GM23338 (cell line): ENCODE measurements around the gene ZNF609. TPM values are rescaled to one million over a fixed set of nuclear protein-coding genes. Genes with fewer than 3 reads are reported as not detected.

ENCODE experiments used
- ATAC-seq: fragments of 200-7000 bp; cut with Tn5 transposase; 3 replicates; pipeline ENCODE4 v1.9.1; 2020
- DNase-seq: peaks from one replicate; pipeline ENCODE4 v3.0.0-alpha.2; 2015; ENCODE audit warnings: low spot score
- H2AFZ ChIP-seq: fragments of 200-600 bp; sonication (generic); 2 replicates; pipeline ENCODE4 v1.8.0; 2016; ENCODE audit warnings: antibody characterized with exemption, mild to moderate bottlenecking, moderate library complexity
- H3F3A ChIP-seq: fragments of 200-600 bp; sonication (generic); replicated peaks from 2 replicates; pipeline ENCODE4 v1.8.0; 2017; ENCODE audit warnings: antibody characterized with exemption, mixed run types, low read depth
- H3K27ac ChIP-seq: fragments of 200-600 bp; sonication (generic); 2 replicates; pipeline ENCODE4 v1.6.1; 2016; ENCODE audit warnings: low read depth
- H3K27me3 ChIP-seq: fragments of 200-600 bp; sonication (generic); 2 replicates; pipeline ENCODE4 v1.8.0; 2016; ENCODE audit warnings: mild to moderate bottlenecking, mixed run types, moderate library complexity; ENCODE audit not compliant: insufficient read depth
- H3K36me3 ChIP-seq: fragments of 200-600 bp; sonication (generic); 2 replicates; pipeline ENCODE4 v1.8.0; 2016; ENCODE audit warnings: mild to moderate bottlenecking; ENCODE audit not compliant: insufficient read depth
- H3K4me1 ChIP-seq: fragments of 200-600 bp; sonication (generic); 2 replicates; pipeline ENCODE4 v1.8.0; 2016; ENCODE audit warnings: mild to moderate bottlenecking, moderate library complexity; ENCODE audit not compliant: insufficient read depth
- H3K4me2 ChIP-seq: fragments of 200-600 bp; sonication (generic); 2 replicates; pipeline ENCODE4 v1.7.1; 2017; ENCODE audit warnings: mixed run types
- H3K4me3 ChIP-seq: fragments of 200-600 bp; sonication (generic); 2 replicates; pipeline ENCODE4 v1.6.1; 2016; ENCODE audit warnings: mixed run types
- H3K79me2 ChIP-seq: fragments of 200-600 bp; sonication (generic); replicated peaks from 2 replicates; pipeline ENCODE4 v1.8.0; 2017; ENCODE audit warnings: mild to moderate bottlenecking; ENCODE audit not compliant: insufficient read depth
- H3K9me2 ChIP-seq: fragments of 200-600 bp; sonication (generic); 2 replicates; pipeline ENCODE4 v1.8.0; 2017; ENCODE audit not compliant: insufficient read depth
- H4K20me1 ChIP-seq: fragments of 200-600 bp; sonication (generic); replicated peaks from 2 replicates; pipeline ENCODE4 v1.8.0; 2017; ENCODE audit warnings: mild to moderate bottlenecking; ENCODE audit not compliant: insufficient read depth
- H3K27ac Mint-ChIP-seq: 2 replicates; pipeline ENCODE4 v1.8.0; 2020; ENCODE audit warnings: inconsistent platforms, mild to moderate bottlenecking, moderate library complexity, mixed read lengths
- H3K27me3 Mint-ChIP-seq: 3 replicates; pipeline ENCODE4 v1.8.0; 2022; ENCODE audit warnings: low read depth, mild to moderate bottlenecking, moderate library complexity, mixed read lengths, inconsistent platforms; ENCODE audit not compliant: insufficient read depth, poor library complexity
- H3K36me3 Mint-ChIP-seq: 3 replicates; pipeline ENCODE4 v1.8.0; 2021; ENCODE audit warnings: low read depth, mild to moderate bottlenecking, inconsistent platforms, moderate library complexity, mixed read lengths
- H3K4me1 Mint-ChIP-seq: 3 replicates; pipeline ENCODE4 v1.8.0; 2020; ENCODE audit warnings: mild to moderate bottlenecking, inconsistent platforms, mixed read lengths
- H3K4me3 Mint-ChIP-seq: 3 replicates; pipeline ENCODE4 v1.8.0; 2021; ENCODE audit warnings: moderate library complexity, mild to moderate bottlenecking, inconsistent platforms, mixed read lengths
- H3K9me3 Mint-ChIP-seq: 3 replicates; pipeline ENCODE4 v1.8.0; 2020; ENCODE audit warnings: moderate library complexity, mild to moderate bottlenecking, inconsistent platforms, mixed read lengths
- CREB1 ChIP-seq: fragments of 250-450 bp; sonication (Bioruptor Pico); IDR thresholded peaks from 2 replicates; pipeline ENCODE4 v1.5.0; 2020; ENCODE audit warnings: low read depth, mild to moderate bottlenecking, moderate library complexity
- EZH2 ChIP-seq: fragments of 200-600 bp; sonication (generic); IDR thresholded peaks from one replicate; pipeline ENCODE4 v1.8.0; 2017; ENCODE audit warnings: antibody characterized with exemption, mild to moderate bottlenecking, low read depth; ENCODE audit not compliant: unreplicated experiment
- EZH2phosphoT487 ChIP-seq: fragments of 200-600 bp; sonication (generic); IDR thresholded peaks from one replicate; pipeline ENCODE4 v1.8.1; 2018; ENCODE audit warnings: antibody characterized with exemption; ENCODE audit not compliant: unreplicated experiment
- JUNB ChIP-seq: IDR thresholded peaks from one replicate; pipeline ENCODE4 v1.6.1; 2016; ENCODE audit warnings: antibody characterized with exemption; ENCODE audit not compliant: unreplicated experiment
- NANOG ChIP-seq: IDR thresholded peaks from 2 replicates; pipeline ENCODE4 v1.6.1; 2016; ENCODE audit warnings: antibody characterized with exemption, borderline replicate concordance
- STAT1 ChIP-seq: IDR thresholded peaks from one replicate; pipeline ENCODE4 v1.6.1; 2016; ENCODE audit warnings: antibody characterized with exemption; ENCODE audit not compliant: unreplicated experiment
- ZNF331 ChIP-seq: fragments of 250-450 bp; sonication (Bioruptor Pico); IDR thresholded peaks from 2 replicates; pipeline ENCODE4 v1.5.0; 2020; ENCODE audit warnings: low read depth, mild to moderate bottlenecking, moderate library complexity
- polyA plus RNA-seq: library from polyadenylated mRNA; unstranded; fragments of >200 nt; fragmentation: Nextera tagmentation; extraction: Ambion mirVana; gene quantifications from 2 replicates; pipeline ENCODE4 v1.2.1, GENCODE V29; 2016
- total RNA-seq: library from RNA; depleted of rRNA; stranded (reverse); fragments of >200 nt; shearing (Covaris generic); gene quantifications from 2 replicates; pipeline ENCODE4 v1.2.3, GENCODE V29; 2014
- TF ChIP-seq, protein P1 (sequence below): IDR thresholded peaks from 2 replicates; pipeline ENCODE4 v1.6.1; 2016; ENCODE audit warnings: antibody characterized with exemption
- TF ChIP-seq, protein P2 (sequence below): fragments of 250-450 bp; sonication (Bioruptor Pico); IDR thresholded peaks from 2 replicates; pipeline ENCODE4 v1.5.0; 2020; ENCODE audit warnings: mild to moderate bottlenecking, moderate library complexity

The ZNF609 gene
- total and polyA plus RNA-seq, 2 experiments from 2014 or later, result 26.4 to 40.2 TPM

DNA sequence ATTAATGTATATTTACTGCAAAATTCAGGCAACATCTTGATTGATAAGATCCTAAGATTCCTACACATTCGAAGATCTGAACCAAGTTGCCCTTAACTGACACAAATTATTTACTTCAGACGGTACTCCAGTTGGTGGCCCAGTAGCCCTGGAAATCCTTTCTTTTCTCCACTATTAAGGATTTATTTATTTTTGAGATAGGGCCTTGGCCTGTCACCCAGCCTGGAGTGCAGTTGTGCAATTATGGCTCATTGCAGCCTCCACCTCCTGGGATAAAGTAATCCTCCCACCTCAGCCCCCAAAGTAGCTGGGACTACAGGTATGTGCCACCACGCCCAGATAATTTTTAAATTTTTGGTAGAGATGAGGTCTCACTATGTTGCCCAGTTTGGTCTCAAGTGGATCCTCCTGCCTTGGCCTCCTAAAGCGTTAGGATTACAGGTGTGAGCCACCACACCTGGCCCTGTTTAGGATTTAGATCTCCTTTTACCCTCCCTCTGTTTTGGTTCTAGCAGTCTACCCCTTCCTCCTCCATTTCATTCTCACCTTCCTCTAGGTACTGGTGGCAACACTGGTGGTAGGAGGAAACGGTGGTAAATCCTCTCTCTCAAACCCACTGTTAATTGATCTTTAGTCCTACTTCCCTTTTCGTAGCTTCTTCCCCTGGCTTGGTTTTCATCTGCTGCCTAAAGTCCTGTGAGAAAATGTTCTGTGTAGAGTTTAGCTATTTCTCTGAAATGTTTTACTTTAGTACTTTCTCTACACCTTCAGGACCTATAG is 12.7 kb upstream of the ZNF609 start:
- no peaks in the 10 kb centered on the region for H3K79me2 ChIP-seq
- no peaks in the 10 kb centered on the region for H3K9me2 ChIP-seq
- no peak overlapping the region for H2AFZ ChIP-seq
- no peak overlapping the region for H3K4me3 ChIP-seq
- no peak overlapping the region for H3K27ac ChIP-seq
- ATAC-seq (no peak), DNase-seq (no peak)
- Mint-ChIP-seq H3K4me3 (no peak overlapping the region), H3K4me1 (no peaks in the 10 kb centered on the region), H3K27me3 (no peaks in the 10 kb centered on the region), H3K9me3 (no peaks in the 10 kb centered on the region), H3K27ac (no peak overlapping the region), H3K36me3 (peaks cover 5% of the 10 kb centered on the region; the same call in 1 of the 3 replicates)
- H3K4me1 ChIP-seq, result no peaks in the 10 kb centered on the region
- no peaks in the 10 kb centered on the region for H3F3A ChIP-seq
- no peaks in the 10 kb centered on the region for H3K27me3 ChIP-seq
- no peaks in the 10 kb centered on the region for H3K36me3 ChIP-seq
- H3K4me2 ChIP-seq, result no peak overlapping the region
- H4K20me1 ChIP-seq, result no peaks in the 10 kb centered on the region; the same call in 1 of the 2 replicates
- TF ChIP-seq EZH2phosphoT487 (no peak), ZNF331 (no peak), NANOG (no peak), EZH2 (no peak), JUNB (no peak), CREB1 (CRISPR knock-in tag) (no peak), STAT1 (no peak)
- TF ChIP-seq, protein P1, sequence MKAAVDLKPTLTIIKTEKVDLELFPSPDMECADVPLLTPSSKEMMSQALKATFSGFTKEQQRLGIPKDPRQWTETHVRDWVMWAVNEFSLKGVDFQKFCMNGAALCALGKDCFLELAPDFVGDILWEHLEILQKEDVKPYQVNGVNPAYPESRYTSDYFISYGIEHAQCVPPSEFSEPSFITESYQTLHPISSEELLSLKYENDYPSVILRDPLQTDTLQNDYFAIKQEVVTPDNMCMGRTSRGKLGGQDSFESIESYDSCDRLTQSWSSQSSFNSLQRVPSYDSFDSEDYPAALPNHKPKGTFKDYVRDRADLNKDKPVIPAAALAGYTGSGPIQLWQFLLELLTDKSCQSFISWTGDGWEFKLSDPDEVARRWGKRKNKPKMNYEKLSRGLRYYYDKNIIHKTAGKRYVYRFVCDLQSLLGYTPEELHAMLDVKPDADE, result no peak
- TF ChIP-seq, protein P2, sequence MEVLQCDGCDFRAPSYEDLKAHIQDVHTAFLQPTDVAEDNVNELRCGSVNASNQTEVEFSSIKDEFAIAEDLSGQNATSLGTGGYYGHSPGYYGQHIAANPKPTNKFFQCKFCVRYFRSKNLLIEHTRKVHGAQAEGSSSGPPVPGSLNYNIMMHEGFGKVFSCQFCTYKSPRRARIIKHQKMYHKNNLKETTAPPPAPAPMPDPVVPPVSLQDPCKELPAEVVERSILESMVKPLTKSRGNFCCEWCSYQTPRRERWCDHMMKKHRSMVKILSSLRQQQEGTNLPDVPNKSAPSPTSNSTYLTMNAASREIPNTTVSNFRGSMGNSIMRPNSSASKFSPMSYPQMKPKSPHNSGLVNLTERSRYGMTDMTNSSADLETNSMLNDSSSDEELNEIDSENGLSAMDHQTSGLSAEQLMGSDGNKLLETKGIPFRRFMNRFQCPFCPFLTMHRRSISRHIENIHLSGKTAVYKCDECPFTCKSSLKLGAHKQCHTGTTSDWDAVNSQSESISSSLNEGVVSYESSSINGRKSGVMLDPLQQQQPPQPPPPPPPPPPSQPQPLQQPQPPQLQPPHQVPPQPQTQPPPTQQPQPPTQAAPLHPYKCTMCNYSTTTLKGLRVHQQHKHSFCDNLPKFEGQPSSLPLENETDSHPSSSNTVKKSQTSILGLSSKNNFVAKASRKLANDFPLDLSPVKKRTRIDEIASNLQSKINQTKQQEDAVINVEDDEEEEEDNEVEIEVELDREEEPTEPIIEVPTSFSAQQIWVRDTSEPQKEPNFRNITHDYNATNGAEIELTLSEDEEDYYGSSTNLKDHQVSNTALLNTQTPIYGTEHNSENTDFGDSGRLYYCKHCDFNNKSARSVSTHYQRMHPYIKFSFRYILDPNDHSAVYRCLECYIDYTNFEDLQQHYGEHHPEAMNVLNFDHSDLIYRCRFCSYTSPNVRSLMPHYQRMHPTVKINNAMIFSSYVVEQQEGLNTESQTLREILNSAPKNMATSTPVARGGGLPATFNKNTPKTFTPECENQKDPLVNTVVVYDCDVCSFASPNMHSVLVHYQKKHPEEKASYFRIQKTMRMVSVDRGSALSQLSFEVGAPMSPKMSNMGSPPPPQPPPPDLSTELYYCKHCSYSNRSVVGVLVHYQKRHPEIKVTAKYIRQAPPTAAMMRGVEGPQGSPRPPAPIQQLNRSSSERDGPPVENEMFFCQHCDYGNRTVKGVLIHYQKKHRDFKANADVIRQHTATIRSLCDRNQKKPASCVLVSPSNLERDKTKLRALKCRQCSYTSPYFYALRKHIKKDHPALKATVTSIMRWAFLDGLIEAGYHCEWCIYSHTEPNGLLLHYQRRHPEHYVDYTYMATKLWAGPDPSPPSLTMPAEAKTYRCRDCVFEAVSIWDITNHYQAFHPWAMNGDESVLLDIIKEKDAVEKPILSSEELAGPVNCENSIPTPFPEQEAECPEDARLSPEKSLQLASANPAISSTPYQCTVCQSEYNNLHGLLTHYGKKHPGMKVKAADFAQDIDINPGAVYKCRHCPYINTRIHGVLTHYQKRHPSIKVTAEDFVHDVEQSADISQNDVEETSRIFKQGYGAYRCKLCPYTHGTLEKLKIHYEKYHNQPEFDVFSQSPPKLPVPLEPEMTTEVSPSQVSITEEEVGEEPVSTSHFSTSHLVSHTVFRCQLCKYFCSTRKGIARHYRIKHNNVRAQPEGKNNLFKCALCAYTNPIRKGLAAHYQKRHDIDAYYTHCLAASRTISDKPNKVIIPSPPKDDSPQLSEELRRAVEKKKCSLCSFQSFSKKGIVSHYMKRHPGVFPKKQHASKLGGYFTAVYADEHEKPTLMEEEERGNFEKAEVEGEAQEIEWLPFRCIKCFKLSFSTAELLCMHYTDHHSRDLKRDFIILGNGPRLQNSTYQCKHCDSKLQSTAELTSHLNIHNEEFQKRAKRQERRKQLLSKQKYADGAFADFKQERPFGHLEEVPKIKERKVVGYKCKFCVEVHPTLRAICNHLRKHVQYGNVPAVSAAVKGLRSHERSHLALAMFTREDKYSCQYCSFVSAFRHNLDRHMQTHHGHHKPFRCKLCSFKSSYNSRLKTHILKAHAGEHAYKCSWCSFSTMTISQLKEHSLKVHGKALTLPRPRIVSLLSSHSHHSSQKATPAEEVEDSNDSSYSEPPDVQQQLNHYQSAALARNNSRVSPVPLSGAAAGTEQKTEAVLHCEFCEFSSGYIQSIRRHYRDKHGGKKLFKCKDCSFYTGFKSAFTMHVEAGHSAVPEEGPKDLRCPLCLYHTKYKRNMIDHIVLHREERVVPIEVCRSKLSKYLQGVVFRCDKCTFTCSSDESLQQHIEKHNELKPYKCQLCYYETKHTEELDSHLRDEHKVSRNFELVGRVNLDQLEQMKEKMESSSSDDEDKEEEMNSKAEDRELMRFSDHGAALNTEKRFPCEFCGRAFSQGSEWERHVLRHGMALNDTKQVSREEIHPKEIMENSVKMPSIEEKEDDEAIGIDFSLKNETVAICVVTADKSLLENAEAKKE (CRISPR knock-in tag), result no peak
